HEK293 (cell line): ENCODE measurements around the gene CADM1.

ENCODE experiments used
- CTCF ChIA-PET: fragments of 350-600 bp; formaldehyde crosslinking; extraction: SDS; loops from one replicate; lab custom pipeline; 2021; ENCODE audit warnings: antibody characterized with exemption; lab: Yijun Ruan, JAX
- POLR2A ChIA-PET: fragments of 300-600 bp; formaldehyde crosslinking; extraction: SDS; loops from one replicate; lab custom pipeline; 2020; ENCODE audit warnings: antibody characterized with exemption, inconsistent platforms; lab: Yijun Ruan, JAX
- H3K27ac ChIP-seq: fragments of 200-500 bp; sonication (Bioruptor generic); 2 replicates; pipeline ENCODE4 v1.5.1; 2014; ENCODE audit warnings: low read depth, low read length, control low read depth, inconsistent platforms; ENCODE audit errors: extremely low read depth
- H3K36me3 ChIP-seq, 2 experiments: fragments of 200-500 bp in 1 of 2; sonication (Bioruptor generic) in 1 of 2; 1 replicate in 1 of 2; 2 replicates in 1 of 2; pipeline ENCODE4 v1.5.1; 2014 to 2017; ENCODE audit warnings: inconsistent platforms in 2 of 2, low read length in 2 of 2; ENCODE audit not compliant: control insufficient read depth in 2 of 2, insufficient read depth in 1 of 2
- H3K4me1 ChIP-seq: fragments of 200-500 bp; sonication (Bioruptor generic); 2 replicates; pipeline ENCODE4 v1.5.1; 2014; ENCODE audit warnings: mild to moderate bottlenecking, low read length, inconsistent platforms; ENCODE audit not compliant: control insufficient read depth, insufficient read depth
- H3K4me3 ChIP-seq: 2 replicates; pipeline ENCODE4 v1.5.1; 2011; ENCODE audit warnings: low read depth, mild to moderate bottlenecking, control low read depth, low read length, moderate library complexity
- H3K9me3 ChIP-seq: fragments of 200-500 bp; sonication (Bioruptor generic); 2 replicates; pipeline ENCODE4 v1.5.1; 2014; ENCODE audit warnings: low read depth, low read length, inconsistent platforms; ENCODE audit not compliant: control insufficient read depth, insufficient read depth
- GLIS2 ChIP-seq: fragments of 450-650 bp; formaldehyde crosslinking; IDR thresholded peaks from 2 replicates; pipeline ENCODE4 v1.5.1; 2016; ENCODE audit warnings: missing biosample characterization, missing genetic modification characterization
- HOXC10 ChIP-seq: sonication (generic); formaldehyde crosslinking; IDR thresholded peaks from 2 replicates; pipeline ENCODE4 v1.8.1; 2023; ENCODE audit warnings: mild to moderate bottlenecking, missing genetic modification reagents
- MYNN ChIP-seq: fragments of 450-650 bp; formaldehyde crosslinking; IDR thresholded peaks from 2 replicates; pipeline ENCODE4 v1.5.1; 2016; ENCODE audit warnings: missing biosample characterization, missing genetic modification characterization, borderline replicate concordance
- RBAK ChIP-seq: fragments of 450-650 bp; formaldehyde crosslinking; IDR thresholded peaks from 2 replicates; pipeline ENCODE4 v1.5.1; 2016; ENCODE audit warnings: missing biosample characterization, missing genetic modification characterization
- SALL2 ChIP-seq: fragments of 450-650 bp; formaldehyde crosslinking; IDR thresholded peaks from 2 replicates; pipeline ENCODE4 v1.5.0; 2017; ENCODE audit warnings: missing biosample characterization, mild to moderate bottlenecking, missing genetic modification characterization, borderline replicate concordance
- SCRT1 ChIP-seq: fragments of 450-650 bp; formaldehyde crosslinking; IDR thresholded peaks from 2 replicates; pipeline ENCODE4 v1.5.1; 2016; ENCODE audit warnings: missing biosample characterization, missing genetic modification characterization, borderline replicate concordance
- SP3 ChIP-seq: fragments of 450-650 bp; formaldehyde crosslinking; IDR thresholded peaks from 2 replicates; pipeline ENCODE4 v1.5.1; 2016; ENCODE audit warnings: missing biosample characterization, missing genetic modification characterization
- SP7 ChIP-seq: fragments of 450-650 bp; formaldehyde crosslinking; IDR thresholded peaks from 2 replicates; pipeline ENCODE4 v1.5.1; 2016; ENCODE audit warnings: missing biosample characterization, missing genetic modification characterization
- TRIM28 ChIP-seq: IDR thresholded peaks from 2 replicates; pipeline ENCODE4 v1.6.1; 2011; ENCODE audit warnings: low read length, control low read depth, borderline replicate concordance
- YY1 ChIP-seq: fragments of 450-650 bp; formaldehyde crosslinking; IDR thresholded peaks from 2 replicates; pipeline ENCODE4 v1.5.1; 2018; ENCODE audit warnings: missing biosample characterization, missing genetic modification characterization
- ZIC2 ChIP-seq: fragments of 450-650 bp; formaldehyde crosslinking; IDR thresholded peaks from 2 replicates; pipeline ENCODE4 v1.5.1; 2016; ENCODE audit warnings: missing biosample characterization, missing genetic modification characterization
- ZNF169 ChIP-seq: fragments of 450-650 bp; formaldehyde crosslinking; IDR thresholded peaks from 2 replicates; pipeline ENCODE4 v1.5.1; 2016; ENCODE audit warnings: missing biosample characterization, missing genetic modification characterization
- ZNF221 ChIP-seq: fragments of 450-650 bp; formaldehyde crosslinking; IDR thresholded peaks from 2 replicates; pipeline ENCODE4 v1.5.1; 2017; ENCODE audit warnings: missing biosample characterization, missing genetic modification characterization, borderline replicate concordance
- ZNF274 ChIP-seq, 2 experiments: fragments of 200-500 bp in 1 of 2; fragments of 450-650 bp in 1 of 2; sonication (Bioruptor generic) in 1 of 2; formaldehyde crosslinking in 1 of 2; IDR thresholded peaks; 2 replicates each; pipeline versions ENCODE4 v1.5.1 to v1.6.1; 2014 to 2016; ENCODE audit warnings: borderline replicate concordance in 1 of 2, inconsistent platforms in 1 of 2, low read length in 1 of 2, missing biosample characterization in 1 of 2, missing genetic modification characterization in 1 of 2
- ZNF311 ChIP-seq: fragments of 450-650 bp; formaldehyde crosslinking; IDR thresholded peaks from 2 replicates; pipeline ENCODE4 v1.5.1; 2017; ENCODE audit warnings: missing biosample characterization, missing genetic modification characterization, borderline replicate concordance
- ZNF341 ChIP-seq: fragments of 450-650 bp; formaldehyde crosslinking; IDR thresholded peaks from 2 replicates; pipeline ENCODE4; 2016; ENCODE audit warnings: low read depth, missing biosample characterization, missing genetic modification characterization
- ZNF423 ChIP-seq: fragments of 450-650 bp; formaldehyde crosslinking; IDR thresholded peaks from 2 replicates; pipeline ENCODE4 v1.5.1; 2016; ENCODE audit warnings: missing biosample characterization, missing genetic modification characterization
- ZNF433 ChIP-seq: fragments of 450-650 bp; formaldehyde crosslinking; IDR thresholded peaks from 2 replicates; pipeline ENCODE4 v1.5.1; 2016; ENCODE audit warnings: missing biosample characterization, missing genetic modification characterization, low read depth
- ZNF529 ChIP-seq: fragments of 450-650 bp; formaldehyde crosslinking; IDR thresholded peaks from 2 replicates; pipeline ENCODE4 v1.5.1; 2017; ENCODE audit warnings: missing genetic modification characterization, missing biosample characterization; ENCODE audit not compliant: insufficient replicate concordance
- ZNF544 ChIP-seq: fragments of 450-650 bp; formaldehyde crosslinking; IDR thresholded peaks from 2 replicates; pipeline ENCODE4 v1.5.0; 2017; ENCODE audit warnings: missing biosample characterization, missing genetic modification characterization
- ZNF558 ChIP-seq: fragments of 450-650 bp; formaldehyde crosslinking; IDR thresholded peaks from 2 replicates; pipeline ENCODE4 v1.5.1; 2016; ENCODE audit warnings: missing biosample characterization, missing genetic modification characterization
- ZNF571 ChIP-seq: fragments of 450-650 bp; formaldehyde crosslinking; IDR thresholded peaks from 2 replicates; pipeline ENCODE4 v1.5.0; 2017; ENCODE audit warnings: missing biosample characterization, missing genetic modification characterization
- ZNF658 ChIP-seq: fragments of 450-650 bp; formaldehyde crosslinking; IDR thresholded peaks from 2 replicates; pipeline ENCODE4; 2016; ENCODE audit warnings: missing biosample characterization, missing genetic modification characterization
- ZNF701 ChIP-seq: fragments of 450-650 bp; formaldehyde crosslinking; IDR thresholded peaks from 2 replicates; pipeline ENCODE4 v1.5.1; 2016; ENCODE audit warnings: missing biosample characterization, missing genetic modification characterization
- ZNF777 ChIP-seq: fragments of 450-650 bp; formaldehyde crosslinking; IDR thresholded peaks from 2 replicates; pipeline ENCODE4 v1.5.1; 2017; ENCODE audit warnings: missing biosample characterization, missing genetic modification characterization, borderline replicate concordance
- ZSCAN16 ChIP-seq: fragments of 450-650 bp; formaldehyde crosslinking; IDR thresholded peaks from 2 replicates; pipeline ENCODE4 v1.5.1; 2016; ENCODE audit warnings: missing biosample characterization, missing genetic modification characterization
- TF ChIP-seq, protein P1 (sequence below): fragments of 450-650 bp; formaldehyde crosslinking; IDR thresholded peaks from 2 replicates; pipeline ENCODE4 v1.5.1; 2016; ENCODE audit warnings: missing biosample characterization, missing genetic modification characterization

The CADM1 gene

DNA sequence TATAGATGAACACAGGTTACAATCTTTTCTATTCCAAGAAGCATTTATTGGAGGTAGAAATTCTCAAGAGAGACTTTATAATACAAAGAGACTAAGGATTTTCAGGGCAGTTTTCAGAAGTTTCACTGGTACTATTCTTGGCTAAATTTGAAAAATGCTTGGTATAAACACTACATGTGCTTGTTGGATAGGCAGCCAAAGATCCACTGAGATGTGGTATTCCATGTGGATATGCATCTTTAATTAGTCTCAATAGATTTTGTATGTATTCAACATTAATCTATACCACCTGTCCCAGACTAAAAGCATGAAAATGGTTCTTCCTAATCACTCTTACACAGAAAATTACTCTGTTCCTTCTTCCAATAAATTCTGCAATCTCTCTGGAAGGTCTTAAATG, 232.6 kb downstream of the CADM1 start (continued):
- TF ChIP-seq ZNF433 (tag by site-specific recombination) (no peak), ZNF658 (tag by site-specific recombination) (no peak), ZNF341 (tag by site-specific recombination) (no peak), ZNF169 (tag by site-specific recombination) (no peak)

DNA sequence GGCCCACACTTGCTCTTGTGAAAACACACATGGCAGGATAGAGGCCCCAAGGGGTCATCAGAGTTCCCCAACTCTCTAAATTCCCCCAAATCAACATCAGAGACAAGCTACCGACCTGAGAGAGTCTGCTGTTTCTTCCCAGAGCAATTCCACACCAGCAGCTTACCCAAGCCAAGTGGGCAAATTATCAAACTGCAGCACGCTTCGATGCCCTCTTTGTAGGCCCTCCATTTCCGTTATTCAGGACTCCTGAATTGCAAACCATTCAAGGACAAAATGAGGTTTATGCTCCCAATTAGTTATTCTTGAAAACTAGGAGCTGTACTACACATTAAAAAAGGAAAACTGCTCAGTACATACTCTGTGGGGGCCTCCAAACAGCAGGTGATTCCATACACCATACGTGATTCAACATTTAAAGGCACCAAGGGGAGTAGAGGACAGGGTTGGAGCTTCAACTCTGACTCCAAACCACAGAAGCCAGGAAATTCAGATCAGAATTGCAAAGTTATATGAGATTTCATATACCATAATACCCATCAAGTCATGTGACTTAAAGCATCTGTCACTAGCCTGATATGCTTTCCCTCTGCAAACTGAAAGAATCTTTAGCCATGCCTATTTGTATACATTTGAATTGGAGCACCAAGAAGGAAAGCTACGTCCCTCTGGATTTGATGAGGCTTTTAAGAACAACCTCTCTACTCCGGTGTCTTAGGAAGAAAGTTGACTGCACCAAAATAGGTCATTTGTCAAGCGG, 234.8 kb downstream of the CADM1 start:
- ChIA-PET CTCF (no interaction called here), POLR2A (no interaction called here)
- Histone ChIP-seq H3K4me1 (no peaks in the 10 kb centered on the region), H3K36me3 (no peaks in the 10 kb centered on the region), H3K27ac (no peak overlapping the region), H3K9me3 (no peaks in the 10 kb centered on the region), H3K4me3 (no peak overlapping the region)
- TF ChIP-seq ZNF777: no peak
- TF ChIP-seq ZNF529 (tag by site-specific recombination): no peak
- TF ChIP-seq HOXC10 (CRISPR knock-in tag): no peak
- TF ChIP-seq ZNF558 (tag by site-specific recombination): no peak
- TF ChIP-seq SP3 (tag by site-specific recombination): no peak
- no peak for TF ChIP-seq ZSCAN16 (tag by site-specific recombination)
- no peak for TF ChIP-seq ZNF274 (IDR thresholded peaks at IDR 0.05; ENCODE audit: low read length)
- TF ChIP-seq ZNF274 (tag by site-specific recombination; IDR thresholded peaks at IDR 0.05; ENCODE audit: borderline replicate concordance): no peak
- no peak for TF ChIP-seq ZNF544 (tag by site-specific recombination)
- TF ChIP-seq MYNN: no peak
- TF ChIP-seq ZNF571: no peak
- TF ChIP-seq GLIS2 (tag by site-specific recombination): no peak

DNA sequence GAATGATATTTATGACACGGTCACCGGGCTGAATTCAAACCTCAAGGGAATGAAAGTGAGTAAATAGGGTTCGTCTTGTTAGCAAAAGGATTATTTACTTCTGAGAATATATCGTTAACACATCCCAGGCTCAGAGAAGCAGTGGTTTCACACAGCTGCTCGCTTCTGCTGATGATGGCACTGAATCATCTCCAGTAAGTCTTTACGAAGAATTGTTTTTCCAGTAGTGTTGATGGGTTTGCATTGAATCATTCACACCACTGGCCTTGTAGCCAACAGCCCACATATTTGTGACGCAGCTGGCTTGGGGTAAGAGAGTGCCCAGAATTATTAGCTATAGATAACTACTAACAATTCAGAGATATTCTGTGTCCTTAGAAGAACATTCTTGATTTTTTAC, 236.3 kb downstream of the CADM1 start:
- Histone ChIP-seq H3K9me3 (no peaks in the 10 kb centered on the region), H3K36me3 (no peaks in the 10 kb centered on the region), H3K4me1 (no peaks in the 10 kb centered on the region), H3K4me3 (no peak overlapping the region), H3K27ac (no peak overlapping the region)
- ChIA-PET POLR2A (no interaction called here), CTCF (no interaction called here)
- TF ChIP-seq ZNF423 (no peak), ZNF311 (tag by site-specific recombination) (no peak), ZNF571 (no peak), RBAK (tag by site-specific recombination) (no peak), ZNF221 (tag by site-specific recombination) (no peak), YY1 (tag by site-specific recombination) (no peak), ZIC2 (tag by site-specific recombination) (no peak), TRIM28 (no peak), SP7 (tag by site-specific recombination) (no peak), SALL2 (tag by site-specific recombination) (no peak), SCRT1 (tag by site-specific recombination) (no peak), ZNF701 (tag by site-specific recombination) (no peak)
- TF ChIP-seq, protein P1, sequence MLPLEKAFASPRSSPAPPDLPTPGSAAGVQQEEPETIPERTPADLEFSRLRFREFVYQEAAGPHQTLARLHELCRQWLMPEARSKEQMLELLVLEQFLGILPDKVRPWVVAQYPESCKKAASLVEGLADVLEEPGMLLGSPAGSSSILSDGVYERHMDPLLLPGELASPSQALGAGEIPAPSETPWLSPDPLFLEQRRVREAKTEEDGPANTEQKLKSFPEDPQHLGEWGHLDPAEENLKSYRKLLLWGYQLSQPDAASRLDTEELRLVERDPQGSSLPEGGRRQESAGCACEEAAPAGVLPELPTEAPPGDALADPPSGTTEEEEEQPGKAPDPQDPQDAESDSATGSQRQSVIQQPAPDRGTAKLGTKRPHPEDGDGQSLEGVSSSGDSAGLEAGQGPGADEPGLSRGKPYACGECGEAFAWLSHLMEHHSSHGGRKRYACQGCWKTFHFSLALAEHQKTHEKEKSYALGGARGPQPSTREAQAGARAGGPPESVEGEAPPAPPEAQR (tag by site-specific recombination): no peak
